Measurements from ENCODE around the gene WDR5. TPM values are rescaled to one million over a fixed set of nuclear protein-coding genes. Genes with fewer than 3 reads are reported as not detected.

WDR5 gene
- total RNA-seq, 1 donor from 2014 or later: 28.2 TPM

GRCh38 chr9:134164879-134165278, 29.0 kb downstream of the WDR5 start:
- H3K4me3 ChIP-seq (ENCODE audit: low read length in 3 of 3): no peak overlapping the region
- H3K27me3 ChIP-seq (ENCODE audit: control insufficient read depth in 3 of 3, insufficient read depth in 3 of 3, low read length in 3 of 3): no peaks in the 10 kb centered on the region
- peaks cover 8 to 16% (median 16%) of the 10 kb centered on the region in 3 donors for H3K4me1 ChIP-seq (ENCODE audit: control insufficient read depth in 3 of 3, insufficient read depth in 3 of 3, low read length in 3 of 3)
- no peak overlapping the region for H3K9ac ChIP-seq (ENCODE audit: low read depth in 1 of 3, low read length in 3 of 3)
- no peaks in the 10 kb centered on the region for H3K9me3 ChIP-seq (ENCODE audit: control insufficient read depth in 3 of 3, low read length in 3 of 3)
- H3K36me3 ChIP-seq (ENCODE audit: control insufficient read depth in 3 of 3, insufficient read depth in 3 of 3, low read length in 3 of 3): peaks cover 0 to 3% (median 0%) of the 10 kb centered on the region in 3 donors
- H3K27ac ChIP-seq (ENCODE audit: low read depth, low read length): no peak overlapping the region

GRCh38 chr9:134165357-134166315, 29.8 kb downstream of the WDR5 start:
- Histone ChIP-seq H3K9ac (ENCODE audit: low read depth in 1 of 3, low read length in 3 of 3) (no peak overlapping the region), H3K4me1 (ENCODE audit: control insufficient read depth in 3 of 3, insufficient read depth in 3 of 3, low read length in 3 of 3) (peaks cover 8 to 16% (median 16%) of the 10 kb centered on the region in 3 donors), H3K27ac (ENCODE audit: low read depth, low read length) (no peak overlapping the region), H3K9me3 (ENCODE audit: control insufficient read depth in 3 of 3, low read length in 3 of 3) (no peaks in the 10 kb centered on the region), H3K27me3 (ENCODE audit: control insufficient read depth in 3 of 3, insufficient read depth in 3 of 3, low read length in 3 of 3) (no peaks in the 10 kb centered on the region), H3K36me3 (ENCODE audit: control insufficient read depth in 3 of 3, insufficient read depth in 3 of 3, low read length in 3 of 3) (peaks cover 0 to 3% (median 0%) of the 10 kb centered on the region in 3 donors), H3K4me3 (ENCODE audit: low read length in 3 of 3) (no peak overlapping the region)

GRCh38 chr9:134166374-134166773, 30.5 kb downstream of the WDR5 start:
- peaks cover 8 to 16% (median 16%) of the 10 kb centered on the region in 3 donors for H3K4me1 ChIP-seq (ENCODE audit: control insufficient read depth in 3 of 3, insufficient read depth in 3 of 3, low read length in 3 of 3)
- no peak overlapping the region for H3K9ac ChIP-seq (ENCODE audit: low read depth in 1 of 3, low read length in 3 of 3)
- H3K27me3 ChIP-seq (ENCODE audit: control insufficient read depth in 3 of 3, insufficient read depth in 3 of 3, low read length in 3 of 3): no peaks in the 10 kb centered on the region
- H3K27ac ChIP-seq (ENCODE audit: low read depth, low read length): no peak overlapping the region
- H3K36me3 ChIP-seq (ENCODE audit: control insufficient read depth in 3 of 3, insufficient read depth in 3 of 3, low read length in 3 of 3): no peaks in the 10 kb centered on the region
- no peaks in the 10 kb centered on the region for H3K9me3 ChIP-seq (ENCODE audit: control insufficient read depth in 3 of 3, low read length in 3 of 3)
- no peak overlapping the region for H3K4me3 ChIP-seq (ENCODE audit: low read length in 3 of 3)

- no peak overlapping the region for H3K27ac ChIP-seq (ENCODE audit: low read depth, low read length)
Observed at GRCh38 chr9:134167530-134167931, 31.6 kb downstream of the WDR5 start.

GRCh38 chr9:134168757-134169550, 33.1 kb downstream of the WDR5 start:
- no peak overlapping the region for H3K4me3 ChIP-seq (ENCODE audit: low read length in 3 of 3)

More at GRCh38 chr9:134167530-134167931, 31.6 kb downstream of the WDR5 start:
- Histone ChIP-seq H3K4me1 (ENCODE audit: control insufficient read depth in 3 of 3, insufficient read depth in 3 of 3, low read length in 3 of 3) (peaks cover 15 to 19% (median 16%) of the 10 kb centered on the region in 3 donors), H3K36me3 (ENCODE audit: control insufficient read depth in 3 of 3, insufficient read depth in 3 of 3, low read length in 3 of 3) (no peaks in the 10 kb centered on the region), H3K9ac (ENCODE audit: low read depth in 1 of 3, low read length in 3 of 3) (no peak overlapping the region), H3K9me3 (ENCODE audit: control insufficient read depth in 3 of 3, low read length in 3 of 3) (no peaks in the 10 kb centered on the region), H3K4me3 (ENCODE audit: low read length in 3 of 3) (no peak overlapping the region), H3K27me3 (ENCODE audit: control insufficient read depth in 3 of 3, insufficient read depth in 3 of 3, low read length in 3 of 3) (no peaks in the 10 kb centered on the region)

GRCh38 chr9:134169724-134170401, 34.0 kb downstream of the WDR5 start:
- Histone ChIP-seq H3K36me3 (ENCODE audit: control insufficient read depth in 3 of 3, insufficient read depth in 3 of 3, low read length in 3 of 3) (no peaks in the 10 kb centered on the region), H3K27ac (ENCODE audit: low read depth, low read length) (no peak overlapping the region), H3K4me3 (ENCODE audit: low read length in 3 of 3) (no peak overlapping the region), H3K9ac (ENCODE audit: low read depth in 1 of 3, low read length in 3 of 3) (no peak overlapping the region), H3K4me1 (ENCODE audit: control insufficient read depth in 3 of 3, insufficient read depth in 3 of 3, low read length in 3 of 3) (peaks cover 14 to 17% (median 16%) of the 10 kb centered on the region in 3 donors), H3K27me3 (ENCODE audit: control insufficient read depth in 3 of 3, insufficient read depth in 3 of 3, low read length in 3 of 3) (peaks cover 0 to 5% (median 0%) of the 10 kb centered on the region in 3 donors), H3K9me3 (ENCODE audit: control insufficient read depth in 3 of 3, low read length in 3 of 3) (no peaks in the 10 kb centered on the region)

More at GRCh38 chr9:134168757-134169550, 33.1 kb downstream of the WDR5 start:
- H3K27me3 ChIP-seq (ENCODE audit: control insufficient read depth in 3 of 3, insufficient read depth in 3 of 3, low read length in 3 of 3): no peaks in the 10 kb centered on the region
- H3K9me3 ChIP-seq (ENCODE audit: control insufficient read depth in 3 of 3, low read length in 3 of 3): no peaks in the 10 kb centered on the region
- no peak overlapping the region for H3K27ac ChIP-seq (ENCODE audit: low read depth, low read length)
- H3K9ac ChIP-seq (ENCODE audit: low read depth in 1 of 3, low read length in 3 of 3): no peak overlapping the region
- H3K4me1 ChIP-seq (ENCODE audit: control insufficient read depth in 3 of 3, insufficient read depth in 3 of 3, low read length in 3 of 3): peaks cover 10 to 12% (median 11%) of the 10 kb centered on the region in 3 donors
- H3K36me3 ChIP-seq (ENCODE audit: control insufficient read depth in 3 of 3, insufficient read depth in 3 of 3, low read length in 3 of 3): no peaks in the 10 kb centered on the region

GRCh38 chr9:134170532-134171315, 34.8 kb downstream of the WDR5 start:
- Histone ChIP-seq H3K27me3 (ENCODE audit: control insufficient read depth in 3 of 3, insufficient read depth in 3 of 3, low read length in 3 of 3) (peaks cover 0 to 6% (median under 1%) of the 10 kb centered on the region in 3 donors), H3K9ac (ENCODE audit: low read depth in 1 of 3, low read length in 3 of 3) (peak overlapping the region in 1 of 3 donors; percentile 14), H3K4me1 (ENCODE audit: control insufficient read depth in 3 of 3, insufficient read depth in 3 of 3, low read length in 3 of 3) (peaks cover 19 to 25% (median 20%) of the 10 kb centered on the region in 3 donors), H3K27ac (ENCODE audit: low read depth, low read length) (no peak overlapping the region), H3K4me3 (ENCODE audit: low read length in 3 of 3) (no peak overlapping the region), H3K9me3 (ENCODE audit: control insufficient read depth in 3 of 3, low read length in 3 of 3) (no peaks in the 10 kb centered on the region), H3K36me3 (ENCODE audit: control insufficient read depth in 3 of 3, insufficient read depth in 3 of 3, low read length in 3 of 3) (no peaks in the 10 kb centered on the region)

- peak overlapping the region; percentile 54 for H3K27ac ChIP-seq (ENCODE audit: low read depth, low read length)
- no peaks in the 10 kb centered on the region for H3K9me3 ChIP-seq (ENCODE audit: control insufficient read depth in 3 of 3, low read length in 3 of 3)
- H3K9ac ChIP-seq (ENCODE audit: low read depth in 1 of 3, low read length in 3 of 3): no peak overlapping the region
- no peak overlapping the region for H3K4me3 ChIP-seq (ENCODE audit: low read length in 3 of 3)
- H3K36me3 ChIP-seq (ENCODE audit: control insufficient read depth in 3 of 3, insufficient read depth in 3 of 3, low read length in 3 of 3): no peaks in the 10 kb centered on the region
- H3K27me3 ChIP-seq (ENCODE audit: control insufficient read depth in 3 of 3, insufficient read depth in 3 of 3, low read length in 3 of 3): peaks cover 0 to 13% (median 8%) of the 10 kb centered on the region in 3 donors
- peaks cover 27 to 33% (median 28%) of the 10 kb centered on the region in 3 donors for H3K4me1 ChIP-seq (ENCODE audit: control insufficient read depth in 3 of 3, insufficient read depth in 3 of 3, low read length in 3 of 3)
Observed at GRCh38 chr9:134171316-134172197, 35.7 kb downstream of the WDR5 start.
